SU-DHL-6 (cell line): Measurements from ENCODE around the gene HHLA2.

Experiments used
- H2AFZ ChIP-seq: fragments of 200-600 bp; sonication (generic); 2 replicates; pipeline ENCODE4 v1.6.1; 2014; ENCODE audit warnings: low read depth, mild to moderate bottlenecking, moderate library complexity, mixed read lengths, antibody characterized with exemption, low read length; ENCODE audit not compliant: severe bottlenecking
- H3F3A ChIP-seq: fragments of 200-600 bp; shearing (Covaris generic); 2 replicates; pipeline ENCODE4 v1.6.0; 2016; ENCODE audit warnings: antibody characterized with exemption, mild to moderate bottlenecking; ENCODE audit not compliant: insufficient read depth
- H3K27ac ChIP-seq: fragments of 200-600 bp; sonication (generic); 2 replicates; pipeline ENCODE4 v1.5.1; 2016; ENCODE audit warnings: low read depth, mild to moderate bottlenecking, low read length, moderate library complexity, mixed read lengths
- H3K27me3 ChIP-seq: fragments of 200-600 bp; sonication (generic), shearing (Covaris generic); 2 replicates; pipeline ENCODE4 v1.6.0; 2014; ENCODE audit warnings: mild to moderate bottlenecking, low read length
- H3K36me3 ChIP-seq: fragments of 200-600 bp; sonication (generic); 2 replicates; pipeline ENCODE4 v1.6.1; 2014; ENCODE audit warnings: mild to moderate bottlenecking, low read length, mixed read lengths
- H3K4me2 ChIP-seq: fragments of 300-600, 200-600 bp; shearing (Covaris generic), sonication (generic); 2 replicates; pipeline ENCODE4 v1.6.0; 2014; ENCODE audit warnings: low read length, low read depth, mild to moderate bottlenecking; ENCODE audit not compliant: poor library complexity, severe bottlenecking
- H3K4me3 ChIP-seq: fragments of 200-600 bp; sonication (generic); 2 replicates; pipeline ENCODE4 v1.5.1; 2014; ENCODE audit warnings: antibody characterized with exemption, low read length, mild to moderate bottlenecking, mixed read lengths; ENCODE audit not compliant: insufficient read depth, poor library complexity, severe bottlenecking
- H3K79me2 ChIP-seq: fragments of 200-600 bp; sonication (generic); 2 replicates; pipeline ENCODE4 v1.6.1; 2014; ENCODE audit warnings: mild to moderate bottlenecking, low read length, moderate library complexity; ENCODE audit not compliant: insufficient read depth
- H3K9ac ChIP-seq: fragments of 200-600 bp; sonication (generic); 2 replicates; pipeline ENCODE4 v1.7.0; 2014; ENCODE audit warnings: mild to moderate bottlenecking, low read length
- H3K9me2 ChIP-seq: fragments of 200-600 bp; sonication (generic); replicated peaks from 2 replicates; pipeline ENCODE4 v1.6.1; 2014; ENCODE audit warnings: low read length; ENCODE audit not compliant: insufficient read depth
- H3K9me3 ChIP-seq: fragments of 200-600 bp; sonication (generic); 2 replicates; pipeline ENCODE4 v1.6.1; 2014; ENCODE audit warnings: low read length, mixed read lengths; ENCODE audit not compliant: insufficient read depth
- H4K20me1 ChIP-seq: fragments of 200-600 bp; sonication (generic); 2 replicates; pipeline ENCODE4 v1.6.1; 2014; ENCODE audit warnings: low read depth, mild to moderate bottlenecking, antibody characterized with exemption, low read length, moderate library complexity, mixed read lengths
- EZH2phosphoT487 ChIP-seq: fragments of 200-600 bp; sonication (generic), shearing (Covaris generic); conservative IDR thresholded peaks from 2 replicates; pipeline ENCODE4 v1.6.1; 2018; ENCODE audit warnings: mild to moderate bottlenecking, antibody characterized with exemption, low read length, moderate library complexity, mixed read lengths
- TF ChIP-seq, protein P1 (sequence below): fragments of 200-600 bp; sonication (generic); IDR thresholded peaks from one replicate; pipeline ENCODE4 v1.5.1; 2017; ENCODE audit warnings: antibody characterized with exemption, mild to moderate bottlenecking, low read length, moderate library complexity; ENCODE audit not compliant: insufficient read depth, poor library complexity, severe bottlenecking

Gene HHLA2

DNA sequence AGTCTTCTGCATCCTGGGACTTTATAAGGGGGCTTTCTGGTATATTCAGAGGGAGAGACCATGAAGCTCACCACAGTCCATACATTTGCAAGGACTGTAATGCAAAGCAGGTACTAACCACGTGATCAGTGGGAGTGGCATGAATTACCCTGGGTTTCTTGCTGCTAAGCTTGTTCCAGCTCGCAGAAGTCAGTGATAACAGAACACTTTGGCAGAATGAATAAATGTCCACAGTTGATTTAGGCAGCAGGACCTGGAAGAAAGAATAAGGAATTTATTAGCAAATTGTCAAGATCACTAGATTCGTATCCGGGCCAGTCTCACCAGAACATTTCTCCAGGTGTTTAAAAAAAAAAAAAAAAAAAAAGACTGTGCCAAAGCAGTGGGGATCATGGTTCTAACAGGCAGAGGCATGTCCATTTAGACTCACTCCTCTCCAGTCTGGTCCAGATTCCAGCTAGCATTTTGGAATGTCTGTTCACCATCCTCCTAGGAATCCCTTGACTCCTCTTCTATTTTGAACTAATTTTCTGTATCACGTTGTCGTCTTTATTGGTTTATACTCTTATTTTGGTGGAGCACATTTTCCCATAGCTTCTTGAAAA lies 24.5 kb downstream of the HHLA2 start:
- Histone ChIP-seq H4K20me1 (no peaks in the 10 kb centered on the region), H3K4me2 (no peak overlapping the region), H3K9me2 (no peaks in the 10 kb centered on the region), H3K36me3 (no peaks in the 10 kb centered on the region), H3K27ac (no peak overlapping the region), H2AFZ (no peak overlapping the region), H3F3A (no peaks in the 10 kb centered on the region), H3K79me2 (no peaks in the 10 kb centered on the region), H3K4me3 (no peak overlapping the region), H3K27me3 (no peaks in the 10 kb centered on the region), H3K9ac (no peak overlapping the region), H3K9me3 (no peaks in the 10 kb centered on the region)
- TF ChIP-seq, protein P1, sequence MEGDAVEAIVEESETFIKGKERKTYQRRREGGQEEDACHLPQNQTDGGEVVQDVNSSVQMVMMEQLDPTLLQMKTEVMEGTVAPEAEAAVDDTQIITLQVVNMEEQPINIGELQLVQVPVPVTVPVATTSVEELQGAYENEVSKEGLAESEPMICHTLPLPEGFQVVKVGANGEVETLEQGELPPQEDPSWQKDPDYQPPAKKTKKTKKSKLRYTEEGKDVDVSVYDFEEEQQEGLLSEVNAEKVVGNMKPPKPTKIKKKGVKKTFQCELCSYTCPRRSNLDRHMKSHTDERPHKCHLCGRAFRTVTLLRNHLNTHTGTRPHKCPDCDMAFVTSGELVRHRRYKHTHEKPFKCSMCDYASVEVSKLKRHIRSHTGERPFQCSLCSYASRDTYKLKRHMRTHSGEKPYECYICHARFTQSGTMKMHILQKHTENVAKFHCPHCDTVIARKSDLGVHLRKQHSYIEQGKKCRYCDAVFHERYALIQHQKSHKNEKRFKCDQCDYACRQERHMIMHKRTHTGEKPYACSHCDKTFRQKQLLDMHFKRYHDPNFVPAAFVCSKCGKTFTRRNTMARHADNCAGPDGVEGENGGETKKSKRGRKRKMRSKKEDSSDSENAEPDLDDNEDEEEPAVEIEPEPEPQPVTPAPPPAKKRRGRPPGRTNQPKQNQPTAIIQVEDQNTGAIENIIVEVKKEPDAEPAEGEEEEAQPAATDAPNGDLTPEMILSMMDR, result no peak
- no peak for TF ChIP-seq EZH2phosphoT487

DNA sequence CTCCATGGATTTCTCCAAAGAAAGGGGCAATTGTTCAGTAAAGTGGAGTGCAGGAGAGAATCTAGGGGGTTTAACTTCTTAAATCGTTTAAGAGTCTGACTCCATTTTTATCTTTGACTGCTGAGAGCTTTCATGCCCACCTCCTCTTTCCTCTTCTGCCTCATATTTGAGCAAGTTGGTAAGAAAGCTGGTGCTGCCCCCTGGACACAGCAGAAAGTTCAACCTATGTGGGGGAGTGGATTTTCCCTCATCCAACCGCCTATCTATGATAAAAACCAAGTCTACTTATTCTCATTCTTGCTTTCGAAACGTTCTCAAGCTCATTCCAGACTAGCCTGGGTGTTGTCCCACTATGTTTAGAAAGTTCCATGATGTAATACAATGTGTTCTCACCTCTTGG lies 26.0 kb downstream of the HHLA2 start:
- no peak overlapping the region for H2AFZ ChIP-seq

DNA sequence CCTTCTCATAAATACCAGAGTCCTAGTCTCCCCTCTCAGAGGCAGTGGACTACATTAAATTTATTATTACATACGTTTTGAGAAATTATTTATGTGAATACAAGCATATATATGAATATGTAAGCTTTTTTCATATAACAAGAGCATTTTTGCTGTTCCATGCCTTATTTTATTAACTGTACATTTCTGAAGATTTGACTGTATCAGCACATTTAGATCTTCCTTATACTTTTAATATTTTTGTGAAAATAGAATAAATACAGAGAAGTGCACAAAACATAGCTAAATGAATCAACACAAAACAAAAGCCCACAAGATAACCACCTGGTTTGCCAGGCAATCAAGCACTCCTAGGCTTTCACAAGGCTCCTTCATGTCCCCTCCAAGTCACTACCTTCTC lies 27.8 kb downstream of the HHLA2 start:
- Histone ChIP-seq H3K4me3 (no peak overlapping the region), H3F3A (no peaks in the 10 kb centered on the region), H3K9me3 (no peaks in the 10 kb centered on the region), H3K36me3 (no peaks in the 10 kb centered on the region), H3K9ac (no peak overlapping the region), H3K27me3 (no peaks in the 10 kb centered on the region), H3K79me2 (no peaks in the 10 kb centered on the region), H4K20me1 (no peaks in the 10 kb centered on the region), H3K4me2 (no peak overlapping the region), H3K27ac (no peak overlapping the region), H2AFZ (no peak overlapping the region), H3K9me2 (no peaks in the 10 kb centered on the region)
- TF ChIP-seq, protein P1, result no peak
- no peak for TF ChIP-seq EZH2phosphoT487

More for the DNA sequence above, 26.0 kb downstream of the HHLA2 start:
- no peak overlapping the region for H3K27ac ChIP-seq
- no peaks in the 10 kb centered on the region for H3F3A ChIP-seq
- H3K27me3 ChIP-seq, result no peaks in the 10 kb centered on the region
- no peaks in the 10 kb centered on the region for H3K36me3 ChIP-seq
- TF ChIP-seq, protein P1, result no peak
- no peak for TF ChIP-seq EZH2phosphoT487
- H3K9me3 ChIP-seq, result no peaks in the 10 kb centered on the region
- H3K79me2 ChIP-seq, result no peaks in the 10 kb centered on the region
- no peak overlapping the region for H3K4me3 ChIP-seq
- H3K9me2 ChIP-seq, result no peaks in the 10 kb centered on the region
- no peak overlapping the region for H3K4me2 ChIP-seq
- no peak overlapping the region for H3K9ac ChIP-seq
- H4K20me1 ChIP-seq, result no peaks in the 10 kb centered on the region
